HL-60 (cell line): ENCODE measurements around the gene GSTO2.

Experiments used
- DNase-seq, 2 experiments: peaks; one replicate each; pipeline ENCODE4 v3.0.0-alpha.2; 2010 to 2020; ENCODE audit warnings: low read depth in 1 of 2, low spot score in 1 of 2
- H3K27ac ChIP-seq: fragments of 250-450 bp; sonication (Bioruptor Pico); replicated peaks from 2 replicates; pipeline ENCODE4 v1.5.1; 2020; ENCODE audit warnings: mild to moderate bottlenecking, moderate library complexity
- H3K27me3 ChIP-seq: fragments of 250-450 bp; sonication (Bioruptor Pico); 2 replicates; pipeline ENCODE4 v1.5.1; 2021; ENCODE audit warnings: mild to moderate bottlenecking, moderate library complexity; ENCODE audit not compliant: insufficient read depth, poor library complexity, severe bottlenecking
- H3K4me3 ChIP-seq: replicated peaks from 2 replicates; pipeline ENCODE4 v1.5.1; 2011; ENCODE audit warnings: mild to moderate bottlenecking, control low read depth, low read length; ENCODE audit not compliant: insufficient read depth
- CTCF ChIP-seq: IDR thresholded peaks from one replicate; pipeline ENCODE4 v1.5.1; 2011; ENCODE audit warnings: low read length, control low read depth, inconsistent platforms; ENCODE audit not compliant: insufficient read depth
- GABPA ChIP-seq: IDR thresholded peaks from 2 replicates; pipeline ENCODE4 v1.6.1; 2012; ENCODE audit warnings: low read depth
- POLR2AphosphoS5 ChIP-seq: IDR thresholded peaks from 2 replicates; pipeline ENCODE4 v1.6.1; 2012; ENCODE audit warnings: low read depth
- REST ChIP-seq: IDR thresholded peaks from 2 replicates; pipeline ENCODE4 v1.6.1; 2012; ENCODE audit warnings: low read depth; ENCODE audit not compliant: insufficient replicate concordance
- SPI1 ChIP-seq: IDR thresholded peaks from 2 replicates; pipeline ENCODE4 v1.6.1; 2012; ENCODE audit warnings: low read depth, mild to moderate bottlenecking, borderline replicate concordance

Gene GSTO2

GRCh38 chr10:104288355-104288754 is 19.4 kb downstream of the GSTO2 start:
- TF ChIP-seq GABPA (no peak), POLR2AphosphoS5 (no peak), CTCF (no peak), SPI1 (no peak), REST (no peak)
- no peak overlapping the region for H3K27ac ChIP-seq
- DNase-seq, result no peak
- H3K27me3 ChIP-seq, result no peaks in the 10 kb centered on the region
- no peak overlapping the region for H3K4me3 ChIP-seq

GRCh38 chr10:104291439-104291951 is 22.5 kb downstream of the GSTO2 start:
- Histone ChIP-seq H3K4me3 (no peak overlapping the region), H3K27ac (0 out of 2 replicates have a peak overlapping the region, but pooled peaks have one; percentile 6), H3K27me3 (no peaks in the 10 kb centered on the region)
- no peak for TF ChIP-seq GABPA
- peak; percentile 74 for TF ChIP-seq SPI1
- TF ChIP-seq CTCF, result peak; percentile 98
- no peak for TF ChIP-seq POLR2AphosphoS5
- no peak for TF ChIP-seq REST
- peak; percentile 76 to 90 for DNase-seq

- H3K27ac ChIP-seq, result no peak overlapping the region
- TF ChIP-seq CTCF, result no peak
- DNase-seq, result no peak
These were observed 24.0 kb downstream of the GSTO2 start for GRCh38 chr10:104293011-104293410.

GRCh38 chr10:104293781-104294321 is 24.9 kb downstream of the GSTO2 start:
- Histone ChIP-seq H3K4me3 (no peak overlapping the region), H3K27me3 (no peaks in the 10 kb centered on the region), H3K27ac (no peak overlapping the region)
- DNase-seq, result no peak
- no peak for TF ChIP-seq CTCF
- no peak for TF ChIP-seq SPI1
- no peak for TF ChIP-seq POLR2AphosphoS5
- no peak for TF ChIP-seq GABPA
- TF ChIP-seq REST, result no peak

More at GRCh38 chr10:104293011-104293410, 24.0 kb downstream of the GSTO2 start:
- no peak overlapping the region for H3K4me3 ChIP-seq
- H3K27me3 ChIP-seq, result no peaks in the 10 kb centered on the region
